GM10266 (cell line): Measurements from ENCODE around the gene TP53INP2.
A peak's percentile ranks its signal among the peaks of the same experiment; 100 is the strongest.

Source experiments
- DNase-seq: peaks from one replicate; pipeline ENCODE4 v3.0.0; 2012; ENCODE audit errors: extremely low spot score
- CTCF ChIP-seq: IDR thresholded peaks from 2 replicates; pipeline ENCODE4 v1.5.1; 2012; ENCODE audit warnings: mild to moderate bottlenecking, low read depth; ENCODE audit not compliant: control insufficient read depth, insufficient read depth; ENCODE audit errors: missing control alignments

Gene TP53INP2

GRCh38 chr20:34754611-34755010, 50.5 kb downstream of the TP53INP2 start:
- TF ChIP-seq CTCF: no peak
- DNase-seq: no peak

- TF ChIP-seq CTCF: no peak
- DNase-seq: peak; percentile 47
Measured at GRCh38 chr20:34755367-34755766, 51.2 kb downstream of the TP53INP2 start.

- TF ChIP-seq CTCF: no peak
- no peak for DNase-seq
Measured at GRCh38 chr20:34762031-34762555, 57.9 kb downstream of the TP53INP2 start.
